Right renal pelvis (tissue), 4 donors: ENCODE results near the gene TMEM244. TPM values are rescaled to one million over a fixed set of nuclear protein-coding genes. Genes with fewer than 3 reads are reported as not detected.
"Not testable (repeated sequence)": the region's sequence is repeated elsewhere in the genome, so short reads cannot be mapped to it uniquely, and the experiment has no call there.

Experiments
- DNase-seq, 4 donors: peaks; one replicate each; pipeline ENCODE4 v3.0.0-alpha.2; 2013; ENCODE audit warnings: low read depth in 4 of 4, low spot score in 3 of 4, missing footprints in 1 of 4
- polyA plus RNA-seq, 4 donors: library from polyadenylated mRNA; unstranded; fragments of 120-200 nt; gene quantifications; one replicate each; pipeline ENCODE4 v1.2.1, GENCODE V29; 2013; ENCODE audit not compliant: insufficient read length in 4 of 4

TMEM244 gene
- not detected for polyA plus RNA-seq

GRCh38 chr6:129860908-129861665 is at the start of gene TMEM244:
Gene TMEM244 (minus strand): TSS chr6:129861315. CDS start chr6:129861188, 127 bp downstream.
- no peak for DNase-seq

DNA sequence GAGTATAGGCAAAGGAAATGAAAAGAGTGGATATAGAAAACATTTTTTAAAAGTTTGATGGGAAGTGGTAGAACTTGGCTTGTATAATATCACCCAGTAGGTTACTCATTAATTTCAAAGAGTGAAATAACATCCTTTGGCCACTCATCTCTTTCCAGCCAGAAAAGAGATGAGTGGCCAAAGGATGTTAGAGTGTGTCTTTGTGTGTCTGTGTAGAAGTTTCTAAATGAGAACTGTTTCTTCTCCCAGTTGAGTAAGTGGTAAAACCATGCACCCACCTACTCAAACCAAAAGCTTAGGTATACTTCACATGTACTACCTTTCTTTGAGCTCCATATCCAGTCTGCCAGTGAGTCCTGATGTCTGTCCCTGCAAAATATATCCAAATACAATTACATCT is 47.7 kb upstream of the TMEM244 start:
- no peak for DNase-seq

DNA sequence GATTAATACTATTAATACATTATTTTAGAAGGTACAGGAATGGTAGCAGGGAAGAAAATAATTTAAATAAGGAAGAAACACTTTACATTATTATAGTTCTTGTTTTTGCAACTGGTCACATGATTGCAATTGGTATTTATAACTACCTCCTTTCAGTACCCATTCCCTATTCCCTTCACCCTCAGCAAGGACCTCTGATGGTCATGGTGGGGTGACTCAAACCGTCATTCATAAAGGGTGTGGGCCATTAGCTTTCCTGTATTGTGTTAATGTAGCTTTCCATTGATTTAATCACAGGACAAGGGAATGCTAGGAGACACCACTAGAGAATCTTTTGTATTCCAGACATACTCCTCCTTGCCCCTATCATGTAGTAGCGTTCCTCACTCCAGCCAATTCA is 47.2 kb upstream of the TMEM244 start:
- DNase-seq: no peak

DNA sequence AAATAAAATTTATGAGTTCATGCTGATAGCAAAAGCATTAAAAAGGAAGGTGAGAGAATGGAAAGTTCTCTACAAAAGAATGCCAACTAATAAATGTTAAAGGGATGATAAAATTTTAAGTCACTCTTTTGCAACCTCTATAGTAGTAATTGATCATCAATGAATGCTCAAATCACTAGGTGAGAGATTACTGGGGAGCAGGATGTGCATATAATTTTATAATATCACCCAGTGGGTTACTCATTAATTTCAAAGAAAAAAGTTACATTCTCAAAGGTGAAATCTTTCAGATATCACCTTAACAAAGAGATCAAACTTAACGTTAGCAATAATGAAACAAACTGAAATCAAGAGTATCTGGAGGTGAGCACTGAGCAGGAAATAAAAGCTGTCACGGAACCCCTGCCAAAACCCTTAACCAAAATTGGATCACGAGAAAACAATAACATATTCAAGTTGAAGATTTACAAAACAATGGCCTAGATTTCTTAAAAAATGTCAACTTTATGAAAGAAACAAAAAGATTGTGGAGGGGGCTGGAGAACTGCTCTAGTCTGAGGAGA is 45.5 kb upstream of the TMEM244 start:
- no peak for DNase-seq

DNA sequence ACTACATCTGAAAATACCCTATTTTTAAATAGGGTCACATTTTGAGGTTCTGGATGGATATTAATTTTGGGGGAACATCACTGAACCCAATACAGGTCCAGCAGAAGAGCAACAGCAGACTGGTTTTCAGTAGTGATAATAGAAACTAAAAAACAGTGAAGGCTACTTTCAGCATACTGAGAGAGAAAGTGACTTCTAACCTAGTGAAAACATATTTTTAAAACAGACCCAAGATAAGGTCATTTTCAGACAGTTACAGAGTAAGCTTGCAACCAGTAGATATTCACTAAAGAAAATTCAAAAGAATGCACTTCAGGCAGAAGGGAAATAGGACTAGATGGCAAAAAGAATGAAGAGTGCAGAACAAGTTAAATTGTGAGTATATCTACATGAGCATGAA is 42.0 kb upstream of the TMEM244 start:
- no peak for DNase-seq

DNA sequence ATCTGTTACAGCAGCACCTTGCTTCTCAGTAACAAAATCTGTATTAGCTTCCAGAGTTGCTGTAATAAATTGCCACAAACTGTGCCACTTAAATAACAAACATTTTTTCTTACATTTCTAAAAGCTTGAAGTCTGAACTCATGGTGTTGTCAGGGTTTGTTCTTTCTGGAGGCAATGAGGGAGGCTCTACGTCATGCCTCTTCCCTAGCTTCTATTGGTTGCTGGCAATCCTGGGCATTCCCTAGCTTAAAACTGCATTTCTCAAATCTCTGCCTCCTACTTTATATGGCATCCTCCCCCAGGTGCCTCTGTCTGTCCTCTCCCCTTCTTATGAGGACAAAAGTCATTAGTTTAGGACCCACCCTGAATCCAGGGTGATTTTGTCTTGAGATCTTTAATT is 41.6 kb upstream of the TMEM244 start:
- DNase-seq: no peak

DNA sequence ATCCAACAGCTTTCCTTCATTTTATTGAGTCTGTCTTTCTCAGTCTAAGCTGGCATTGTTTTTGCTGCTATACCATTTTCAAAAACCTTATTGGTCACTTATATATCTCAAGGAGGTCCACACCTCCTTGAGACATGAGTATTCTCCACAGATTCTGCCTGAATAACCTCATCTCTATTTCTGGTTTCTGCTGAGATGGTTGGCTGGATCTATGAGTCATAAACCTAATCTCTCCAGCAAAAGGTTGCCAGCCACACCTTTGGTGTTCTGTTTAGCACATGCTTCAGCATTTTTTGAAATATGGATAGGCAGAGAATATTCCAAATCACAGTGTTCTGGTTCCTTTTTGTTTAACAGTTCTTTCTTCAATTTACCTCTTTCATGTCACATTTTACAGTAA is 40.8 kb upstream of the TMEM244 start:
- no peak for DNase-seq

DNA sequence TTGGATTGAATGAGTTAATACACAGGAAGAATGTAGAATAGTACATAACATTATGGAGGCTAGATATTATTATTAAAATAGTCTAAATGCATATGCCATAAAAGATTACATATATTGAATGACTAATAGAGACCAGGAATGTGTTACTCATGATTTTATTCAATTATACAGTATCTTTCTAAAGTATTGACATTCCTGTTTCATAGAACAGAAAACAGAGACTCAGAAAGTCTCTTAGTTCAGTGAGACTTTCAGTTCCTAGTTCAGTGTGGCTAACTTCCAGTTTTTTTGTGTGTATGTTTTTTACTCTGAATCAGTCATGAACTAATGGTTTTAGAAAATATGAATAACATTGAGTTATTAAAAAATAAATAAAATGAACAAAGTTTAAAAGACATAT is 34.6 kb upstream of the TMEM244 start:
- DNase-seq: no peak

- no peak for DNase-seq
Measured at GRCh38 chr6:129894921-129895320, 33.8 kb upstream of the TMEM244 start.

- peak in 1 of 4 donors; percentile 10 for DNase-seq
Measured at GRCh38 chr6:129893640-129894039, 32.5 kb upstream of the TMEM244 start.

GRCh38 chr6:129890701-129891100 is 29.6 kb upstream of the TMEM244 start:
- DNase-seq: no peak

DNA sequence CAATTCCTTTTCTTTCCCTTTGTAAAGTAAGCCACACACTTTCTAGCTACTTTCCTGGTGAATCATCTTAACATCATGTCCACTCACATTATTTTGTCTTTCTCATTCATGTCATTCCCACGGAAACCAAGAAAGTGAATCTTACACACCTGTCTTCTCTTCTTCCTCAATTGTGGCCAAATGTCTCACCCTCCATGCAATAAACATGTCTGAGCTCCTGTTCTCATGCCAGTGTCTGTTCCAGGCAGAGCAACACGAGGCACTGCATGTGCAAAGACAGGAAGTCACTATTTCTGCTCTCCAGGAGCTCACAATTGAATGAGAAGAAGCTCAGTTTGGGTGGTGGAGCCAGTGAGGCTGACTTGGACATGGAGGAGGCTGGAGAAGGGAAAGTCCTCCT is 29.0 kb upstream of the TMEM244 start:
- DNase-seq: no peak

- DNase-seq: no peak
Measured at GRCh38 chr6:129889580-129889979, 28.5 kb upstream of the TMEM244 start.

- no peak for DNase-seq
Measured at GRCh38 chr6:129886401-129887155, 25.5 kb upstream of the TMEM244 start.

GRCh38 chr6:129884211-129884610 is 23.1 kb upstream of the TMEM244 start:
- DNase-seq: no peak

- no peak for DNase-seq
Measured at GRCh38 chr6:129882510-129883023, 21.5 kb upstream of the TMEM244 start.

DNA sequence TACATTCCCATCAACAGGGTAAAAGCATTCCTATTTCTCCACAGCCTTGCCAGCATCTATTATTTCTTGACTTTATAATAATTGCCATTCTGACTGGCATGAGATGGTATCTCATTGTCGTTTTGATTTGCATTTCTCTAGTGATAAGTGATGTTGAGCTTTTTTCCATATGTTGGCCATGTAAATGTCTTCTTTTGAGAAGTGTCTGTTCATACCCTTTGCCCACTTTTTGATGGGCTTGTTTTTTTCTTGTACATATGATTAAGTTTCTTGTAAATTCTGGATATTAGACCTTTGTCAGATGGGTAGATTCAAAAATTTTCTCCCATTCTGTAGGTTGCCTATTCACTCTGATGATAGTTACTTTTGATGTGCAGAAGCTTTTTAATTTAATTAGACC is 16.8 kb upstream of the TMEM244 start:
- not testable (repeated sequence) for DNase-seq

DNA sequence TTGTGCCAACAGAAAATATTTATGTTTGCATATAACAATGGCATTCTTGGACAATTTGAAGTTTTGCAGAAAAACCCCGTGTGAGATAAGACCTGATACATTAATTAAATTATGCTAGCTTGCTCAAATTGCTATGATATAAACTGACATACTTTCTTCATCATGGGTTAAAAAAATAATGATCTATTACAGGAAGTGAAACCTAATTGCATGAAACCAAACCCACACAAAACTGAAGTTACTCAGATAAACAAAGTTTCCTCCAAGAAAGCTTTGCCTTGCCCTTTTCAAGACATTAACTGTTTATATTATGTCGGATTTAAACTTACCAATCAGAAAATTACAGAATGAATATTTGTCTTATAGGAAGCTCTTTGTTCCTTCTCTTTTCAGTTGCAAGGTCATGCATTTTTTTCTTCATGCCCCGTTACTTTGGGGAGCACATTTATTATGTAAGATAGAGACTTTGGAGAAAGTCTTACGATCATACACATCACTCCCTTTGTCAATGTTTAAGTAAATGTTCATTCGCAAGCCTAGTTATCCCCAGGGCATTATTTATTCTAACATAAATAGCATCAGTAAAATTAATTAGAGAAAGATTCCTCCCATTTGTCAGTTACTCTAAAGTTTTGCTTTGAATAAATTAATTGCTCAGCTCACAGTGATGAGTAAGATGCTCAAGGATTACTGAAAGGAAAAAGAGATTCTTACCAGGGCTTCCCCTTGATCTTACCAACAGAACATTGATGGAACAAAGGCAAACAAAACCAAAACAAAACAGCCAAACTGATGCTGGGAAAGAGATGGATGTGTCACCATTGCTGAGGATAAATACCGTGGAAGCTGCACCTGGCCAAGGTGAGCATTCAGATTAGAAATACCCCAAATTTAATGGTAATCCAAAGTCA is 14.8 kb upstream of the TMEM244 start:
- no peak for DNase-seq

- DNase-seq: no peak
Measured at GRCh38 chr6:129874837-129875236, 13.7 kb upstream of the TMEM244 start.

DNA sequence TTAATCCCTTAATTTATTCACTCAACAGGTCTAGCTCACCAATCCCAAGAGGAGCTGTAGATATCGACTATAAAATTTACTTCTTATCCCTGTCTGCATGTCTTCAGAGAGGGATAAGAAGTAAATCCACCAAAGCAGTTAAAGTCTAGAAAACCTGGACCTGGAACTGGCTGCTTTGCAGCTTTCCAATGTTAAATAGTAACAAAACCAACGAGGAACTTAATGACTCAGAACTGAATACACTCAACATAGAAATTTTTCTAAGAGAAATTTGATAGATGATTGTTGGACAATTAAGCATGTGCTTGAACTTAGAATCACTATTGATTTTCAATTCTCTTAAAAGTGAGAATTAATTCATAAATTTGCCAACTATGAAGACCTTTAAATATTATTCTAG is 11.5 kb upstream of the TMEM244 start:
- no peak for DNase-seq
